Sigmoid colon (tissue), 7 donors: ENCODE data around the gene LPP. TPM values are rescaled to one million over a fixed set of nuclear protein-coding genes. Genes with fewer than 3 reads are reported as not detected.

Experiments used
- DNase-seq: peaks from one replicate; pipeline ENCODE4 v3.0.0-alpha.2; 2019
- H3K27ac ChIP-seq, 4 donors: fragments of 200-600 bp; sonication (generic); one replicate each; pipeline ENCODE4 v1.5.1; 2016 to 2019; ENCODE audit warnings: mild to moderate bottlenecking in 1 of 4
- H3K27me3 ChIP-seq, 3 donors: fragments of 200-600 bp; sonication (generic); one replicate each; pipeline ENCODE4 v1.5.1; 2019; ENCODE audit warnings: mild to moderate bottlenecking in 1 of 3
- H3K36me3 ChIP-seq, 4 donors: fragments of 200-600 bp; sonication (generic); one replicate each; pipeline ENCODE4 v1.5.1; 2016 to 2019
- H3K4me1 ChIP-seq, 4 donors: fragments of 200-600 bp; sonication (generic); one replicate each; pipeline ENCODE4 v1.5.1; 2017 to 2019
- H3K4me3 ChIP-seq, 4 donors: fragments of 200-600 bp; sonication (generic); one replicate each; pipeline ENCODE4 v1.5.1; 2017 to 2019; ENCODE audit warnings: mild to moderate bottlenecking in 2 of 4, moderate library complexity in 1 of 4
- H3K9me3 ChIP-seq, 4 donors: fragments of 200-600 bp in 3 of 4; sonication (generic) in 3 of 4; one replicate each; pipeline versions ENCODE4 v1.5.1 to v1.6.1; 2013 to 2019
- EP300 ChIP-seq, 4 donors: sonication (generic); formaldehyde crosslinking; IDR thresholded peaks; one replicate each; pipeline ENCODE4 v1.6.1; 2017; ENCODE audit warnings: antibody characterized with exemption in 4 of 4
- POLR2A ChIP-seq, 2 donors: fragments of 450-650 bp; IDR thresholded peaks; one replicate each; pipeline ENCODE4 v1.6.1; 2016; ENCODE audit warnings: antibody characterized with exemption in 2 of 2, mild to moderate bottlenecking in 2 of 2, moderate library complexity in 2 of 2
- POLR2AphosphoS5 ChIP-seq, 4 donors: sonication (generic); formaldehyde crosslinking; IDR thresholded peaks; one replicate each; pipeline ENCODE4 v1.6.1; 2017; ENCODE audit warnings: antibody characterized with exemption in 4 of 4
- WGBS, 2 donors: extraction: QIAGEN DNeasy Blood & Tissue Kit; methylation state at CpG; one replicate each; pipeline ENCODE4 v1.1.7; 2013; 5-methylcytosine and 5-hydroxymethylcytosine counted together
- intact Hi-C: fragments of 100-400 bp; cut with DNase I; formaldehyde crosslinking; loops from one replicate; pipeline ENCODE4 v1.15.1; 2023
- polyA plus RNA-seq, 3 donors: library from polyadenylated mRNA; stranded (reverse); fragments of 200-250 nt; gene quantifications; one replicate each; pipeline ENCODE4 v1.2.3, GENCODE V29; 2013
- total RNA-seq, 4 donors: library from RNA; depleted of rRNA; stranded (reverse); fragments of >200 nt; gene quantifications; one replicate each; pipeline ENCODE4 v1.1.0, GENCODE V29; 2016
- TF ChIP-seq, protein P1 (sequence below), 4 experiments: fragments of 450-650 bp in 3 of 4; fragments of 200-600 bp in 1 of 4; IDR thresholded peaks; one replicate each; pipeline ENCODE4 v1.5.1; 2016 to 2019; ENCODE audit warnings: antibody characterized with exemption in 4 of 4, mild to moderate bottlenecking in 3 of 4, moderate library complexity in 2 of 4
- donor health status: healthy with polysubstance abuse.
- donor health status: Bipolar disorder and iron deficiency.
- donor health status: healthy.

Gene LPP
- total and polyA plus RNA-seq, 7 donors: 5.3 to 1,773 (median 824) TPM

DNA sequence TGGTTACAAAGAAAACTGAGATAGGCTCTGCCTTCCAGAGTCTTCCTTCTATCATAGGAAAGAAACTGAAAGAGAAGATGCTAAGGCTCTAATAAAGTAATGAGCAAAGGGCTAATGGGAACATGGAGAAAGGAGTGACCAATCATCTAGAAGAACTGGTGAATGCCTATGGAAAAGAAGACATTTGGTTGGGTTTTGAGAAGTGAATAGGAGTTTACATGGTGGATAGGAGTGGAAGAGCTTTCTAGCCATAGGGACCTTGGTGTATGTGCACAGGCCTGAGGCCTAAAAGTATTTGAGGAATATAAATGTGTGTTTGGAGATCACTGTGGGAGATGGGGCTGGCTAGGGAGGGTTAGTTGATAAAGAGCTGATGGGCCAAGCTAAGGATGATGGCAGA, 6.8 kb downstream of the LPP start:
- Histone ChIP-seq H3K27me3 (no peaks in the 10 kb centered on the region), H3K36me3 (no peaks in the 10 kb centered on the region), H3K4me1 (peaks cover 0 to 94% (median 92%) of the 10 kb centered on the region in 4 donors), H3K27ac (peak overlapping the region; percentile 95 to 99 (median 98)), H3K9me3 (no peaks in the 10 kb centered on the region), H3K4me3 (no peak overlapping the region)
- intact Hi-C loops: no loop called here
- no peak for DNase-seq
- no peak for TF ChIP-seq EP300 (IDR thresholded peaks at IDR 0.05)
- TF ChIP-seq, protein P1, sequence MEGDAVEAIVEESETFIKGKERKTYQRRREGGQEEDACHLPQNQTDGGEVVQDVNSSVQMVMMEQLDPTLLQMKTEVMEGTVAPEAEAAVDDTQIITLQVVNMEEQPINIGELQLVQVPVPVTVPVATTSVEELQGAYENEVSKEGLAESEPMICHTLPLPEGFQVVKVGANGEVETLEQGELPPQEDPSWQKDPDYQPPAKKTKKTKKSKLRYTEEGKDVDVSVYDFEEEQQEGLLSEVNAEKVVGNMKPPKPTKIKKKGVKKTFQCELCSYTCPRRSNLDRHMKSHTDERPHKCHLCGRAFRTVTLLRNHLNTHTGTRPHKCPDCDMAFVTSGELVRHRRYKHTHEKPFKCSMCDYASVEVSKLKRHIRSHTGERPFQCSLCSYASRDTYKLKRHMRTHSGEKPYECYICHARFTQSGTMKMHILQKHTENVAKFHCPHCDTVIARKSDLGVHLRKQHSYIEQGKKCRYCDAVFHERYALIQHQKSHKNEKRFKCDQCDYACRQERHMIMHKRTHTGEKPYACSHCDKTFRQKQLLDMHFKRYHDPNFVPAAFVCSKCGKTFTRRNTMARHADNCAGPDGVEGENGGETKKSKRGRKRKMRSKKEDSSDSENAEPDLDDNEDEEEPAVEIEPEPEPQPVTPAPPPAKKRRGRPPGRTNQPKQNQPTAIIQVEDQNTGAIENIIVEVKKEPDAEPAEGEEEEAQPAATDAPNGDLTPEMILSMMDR (IDR thresholded peaks at IDR 0.05): no peak
- no peak for TF ChIP-seq POLR2AphosphoS5 (IDR thresholded peaks at IDR 0.05)
- TF ChIP-seq POLR2A (IDR thresholded peaks at IDR 0.05): no peak

DNA sequence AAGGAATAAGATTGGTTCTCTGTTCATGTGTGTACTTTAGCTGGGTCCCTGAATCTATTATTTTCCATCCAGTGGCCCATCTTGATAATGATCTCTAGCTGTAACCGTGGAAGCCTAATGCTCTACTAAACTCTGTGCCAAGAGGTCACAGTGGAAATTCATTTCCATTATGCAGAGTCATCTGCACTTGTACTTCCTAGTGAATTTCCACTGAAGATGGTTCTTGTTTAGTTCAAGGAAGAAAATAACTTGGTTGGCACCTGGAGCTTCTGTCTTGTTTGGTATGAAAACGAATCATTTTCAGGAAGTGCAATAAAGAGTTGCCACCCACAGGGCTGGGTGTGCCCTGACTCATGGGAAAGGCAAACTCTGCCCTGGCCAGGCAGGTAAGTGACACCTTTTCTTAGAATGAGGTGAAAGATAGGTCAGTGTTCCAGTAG, 10.3 kb downstream of the LPP start:
- Histone ChIP-seq H3K27ac (peak overlapping the region; percentile 63 to 99 (median 96)), H3K27me3 (no peaks in the 10 kb centered on the region), H3K4me1 (peaks cover 0 to 92% (median 86%) of the 10 kb centered on the region in 4 donors), H3K36me3 (no peaks in the 10 kb centered on the region), H3K9me3 (no peaks in the 10 kb centered on the region), H3K4me3 (no peak overlapping the region)
- 6 to 21% methylated on average over 2 of the region's 2 CpGs for WGBS, 2 donors
- no peak for DNase-seq
- no peak for TF ChIP-seq POLR2AphosphoS5 (IDR thresholded peaks at IDR 0.05)
- TF ChIP-seq, protein P1 (IDR thresholded peaks at IDR 0.05): no peak
- no peak for TF ChIP-seq EP300 (IDR thresholded peaks at IDR 0.05)
- TF ChIP-seq POLR2A (IDR thresholded peaks at IDR 0.05): no peak
- intact Hi-C loops: no loop called here

DNA sequence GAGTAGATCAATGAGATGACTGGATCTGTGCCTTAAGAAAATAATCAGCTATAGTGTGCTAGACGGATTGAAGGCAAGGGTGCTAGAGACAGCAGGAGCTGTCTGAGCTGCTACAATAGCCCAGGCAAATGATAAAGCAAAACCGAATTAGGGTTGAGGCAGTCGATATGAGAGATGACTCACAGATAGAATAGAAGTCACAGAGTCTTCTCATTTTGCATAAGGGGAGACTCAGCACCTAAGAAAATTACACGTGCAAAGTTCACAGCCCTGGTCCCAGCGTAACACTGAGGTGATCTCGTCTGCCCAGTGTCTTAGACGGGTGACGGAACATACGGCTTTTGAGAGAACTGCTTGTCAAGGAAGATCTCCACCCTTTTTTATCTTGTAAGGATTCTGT, 11.6 kb downstream of the LPP start:
- Histone ChIP-seq H3K27ac (peak overlapping the region; percentile 63 to 99 (median 96)), H3K4me1 (peaks cover 0 to 95% (median 82%) of the 10 kb centered on the region in 4 donors), H3K9me3 (no peaks in the 10 kb centered on the region), H3K27me3 (no peaks in the 10 kb centered on the region), H3K4me3 (no peak overlapping the region), H3K36me3 (no peaks in the 10 kb centered on the region)
- intact Hi-C loops: no loop called here
- no peak for DNase-seq
- WGBS, 2 donors: 24 to 68% methylated on average over 9 of the region's 9 CpGs
- no peak for TF ChIP-seq POLR2A (IDR thresholded peaks at IDR 0.05)
- TF ChIP-seq POLR2AphosphoS5 (IDR thresholded peaks at IDR 0.05): no peak
- TF ChIP-seq, protein P1 (IDR thresholded peaks at IDR 0.05): no peak
- no peak for TF ChIP-seq EP300 (IDR thresholded peaks at IDR 0.05)

DNA sequence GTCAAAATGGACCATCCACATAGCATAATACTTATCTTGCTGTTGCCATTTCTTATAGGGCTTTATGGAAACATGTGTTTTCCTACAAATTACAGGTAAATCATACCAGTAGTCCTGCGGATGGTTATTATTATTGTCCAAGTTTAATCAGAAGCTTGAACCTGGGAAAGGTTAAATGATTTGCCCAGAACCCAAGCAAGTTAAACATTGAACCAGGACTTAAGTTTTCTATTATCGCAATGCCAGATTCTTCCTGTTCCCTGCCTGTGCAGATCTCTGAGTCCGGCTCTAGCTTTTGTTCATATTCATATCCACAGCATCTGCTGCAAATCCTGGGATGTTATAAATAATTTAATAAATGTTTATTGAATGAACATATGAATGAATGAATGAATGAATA, 12.5 kb downstream of the LPP start:
- TF ChIP-seq EP300 (IDR thresholded peaks at IDR 0.05) (no peak), POLR2AphosphoS5 (IDR thresholded peaks at IDR 0.05) (no peak)
- TF ChIP-seq, protein P1 (IDR thresholded peaks at IDR 0.05): no peak
- WGBS, 2 donors: 11 to 52% methylated on average over 3 of the region's 3 CpGs
- no peak for DNase-seq
- Histone ChIP-seq H3K4me3 (no peak overlapping the region), H3K36me3 (no peaks in the 10 kb centered on the region), H3K9me3 (no peaks in the 10 kb centered on the region), H3K27ac (peak overlapping the region; percentile 63 to 99 (median 96)), H3K4me1 (peaks cover 0 to 99% (median 79%) of the 10 kb centered on the region in 4 donors), H3K27me3 (no peaks in the 10 kb centered on the region)
- intact Hi-C loops: no loop called here

DNA sequence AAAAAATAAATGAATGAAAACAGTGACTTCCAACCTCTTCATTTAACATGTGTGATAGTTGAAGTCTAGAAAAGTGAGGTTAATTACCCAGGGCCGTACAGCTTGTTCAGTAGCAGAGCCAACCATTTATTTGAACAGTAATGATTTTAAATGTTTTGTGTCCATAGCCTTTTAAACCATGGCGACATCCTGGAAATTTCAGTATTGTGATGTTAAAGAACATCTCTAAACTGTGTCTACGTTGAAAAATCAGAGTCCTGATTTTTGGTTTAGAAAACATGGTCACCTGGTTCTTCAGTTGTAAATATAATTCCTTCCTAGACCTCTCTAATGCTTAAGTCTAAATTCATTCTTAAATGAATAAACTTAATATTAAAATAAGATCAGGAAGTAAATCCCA, 14.2 kb downstream of the LPP start:
- Histone ChIP-seq H3K4me3 (no peak overlapping the region), H3K36me3 (no peaks in the 10 kb centered on the region), H3K4me1 (peaks cover 0 to 97% (median 75%) of the 10 kb centered on the region in 4 donors), H3K27ac (peak overlapping the region; percentile 69 to 99 (median 86)), H3K9me3 (no peaks in the 10 kb centered on the region), H3K27me3 (no peaks in the 10 kb centered on the region)
- WGBS, 2 donors: 63 to 80% methylated on average over 3 of the region's 3 CpGs
- intact Hi-C loops: no loop called here
- no peak for TF ChIP-seq EP300 (IDR thresholded peaks at IDR 0.05)
- TF ChIP-seq POLR2A (IDR thresholded peaks at IDR 0.05): no peak
- TF ChIP-seq, protein P1 (IDR thresholded peaks at IDR 0.05): no peak
- TF ChIP-seq POLR2AphosphoS5 (IDR thresholded peaks at IDR 0.05): no peak
- DNase-seq: no peak
